ENCODE results near the gene ROCK2.
"Not testable (repeated sequence)": the region's sequence is repeated elsewhere in the genome, so short reads cannot be mapped to it uniquely, and the experiment has no call there.

ROCK2 gene

DNA sequence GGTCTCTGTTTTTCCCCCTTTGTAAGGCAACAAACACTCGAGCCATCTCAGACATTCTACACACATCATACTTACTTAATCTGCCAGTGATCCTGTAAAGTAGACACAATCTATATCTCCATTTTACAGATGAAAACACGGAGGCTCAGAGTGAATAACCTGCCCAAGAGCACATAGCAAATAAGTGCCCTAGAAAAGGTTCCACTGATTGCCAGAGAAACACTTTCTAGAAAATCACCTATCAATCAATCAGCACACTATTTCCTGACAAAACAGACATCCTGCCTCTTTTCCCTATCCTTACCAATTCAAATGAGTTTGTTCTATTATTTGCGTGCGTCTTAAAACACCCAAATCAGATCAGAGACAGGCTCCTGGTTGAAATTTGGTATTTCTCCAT, 165.2 kb downstream of the ROCK2 start:
- DNase-seq (ENCODE audit: low read depth): no peak

DNA sequence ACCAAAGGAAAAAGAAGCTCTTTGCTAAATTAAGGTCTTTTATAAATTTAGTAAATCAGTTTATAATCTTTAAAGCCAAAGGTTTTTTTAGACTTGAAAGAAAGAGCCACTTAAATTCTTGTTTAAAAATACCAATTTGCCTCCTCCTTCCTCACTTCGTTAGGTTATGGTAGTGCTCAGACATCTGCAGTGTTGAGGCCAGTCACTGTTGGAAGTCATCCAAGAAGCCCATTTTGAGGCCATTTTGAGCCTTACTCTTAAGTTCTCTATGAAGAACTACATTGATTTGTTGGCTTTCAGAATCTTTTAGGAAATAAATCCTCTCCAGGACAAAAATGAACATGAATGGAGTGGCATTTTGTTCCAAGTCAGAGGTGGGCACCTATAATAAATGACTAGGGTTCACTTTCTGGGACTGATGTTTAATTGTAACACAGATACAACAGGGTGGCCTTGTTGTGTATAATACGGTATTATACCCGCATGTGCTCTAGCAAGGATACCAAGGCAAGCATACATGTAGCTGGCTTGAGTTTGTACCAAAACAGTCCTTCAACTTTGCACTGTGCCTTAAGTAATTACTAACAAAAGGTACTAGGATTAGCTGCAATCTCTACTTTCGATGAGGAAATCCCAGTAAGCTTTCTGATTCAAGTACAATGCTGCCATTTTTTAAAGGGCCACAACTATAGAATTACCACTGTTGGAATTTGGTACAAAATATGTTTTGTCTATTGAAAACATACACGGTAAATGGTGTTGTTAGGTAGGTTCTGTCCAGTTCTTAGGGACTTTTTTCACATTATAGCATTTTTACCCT, 166.4 kb downstream of the ROCK2 start:
- DNase-seq (ENCODE audit: low read depth): no peak

DNA sequence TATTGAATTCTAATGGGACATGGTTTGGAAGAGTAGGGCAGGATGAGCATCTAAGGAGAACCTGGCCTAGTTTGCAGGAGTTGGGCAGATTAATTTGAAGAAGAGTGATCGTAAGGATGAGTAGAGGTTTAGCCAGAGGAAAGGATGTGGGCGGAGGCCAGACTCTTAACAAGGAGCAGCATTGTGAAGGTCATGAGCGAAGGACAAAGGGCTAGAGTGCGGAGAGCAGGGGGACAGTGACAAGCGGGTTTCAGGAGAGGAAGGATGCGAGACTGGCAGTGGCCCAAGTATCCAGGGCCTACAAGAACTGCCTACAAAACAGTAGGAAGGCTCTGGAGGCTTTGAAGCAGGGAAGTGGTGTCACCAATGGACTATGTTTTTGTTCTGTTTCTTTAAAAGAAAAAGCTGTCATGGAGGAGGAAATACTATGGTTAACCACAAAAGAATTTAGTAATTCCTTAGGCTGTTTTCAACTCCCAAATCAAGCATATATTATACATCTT, 169.1 kb downstream of the ROCK2 start:
- DNase-seq (ENCODE audit: low read depth): no peak

DNA sequence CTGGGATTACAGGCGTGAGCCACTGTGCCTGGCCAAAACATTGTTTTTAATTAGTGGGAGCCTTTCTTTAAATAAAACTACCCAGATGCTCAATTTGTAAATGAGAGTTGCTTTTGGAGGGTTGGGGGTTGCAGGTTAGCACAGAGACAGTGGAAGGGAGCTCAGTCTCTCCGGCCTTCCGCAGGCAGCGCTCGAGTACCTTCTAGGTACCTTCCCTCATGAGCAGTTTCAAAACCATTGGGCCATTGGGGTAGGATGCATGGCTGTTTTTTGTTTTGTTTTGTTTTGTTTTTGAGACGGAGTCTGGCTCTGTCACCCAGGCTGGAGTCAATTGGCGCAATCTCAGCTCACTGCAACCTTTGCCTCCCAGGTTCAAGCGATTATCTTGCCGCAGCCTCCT, 170.2 kb downstream of the ROCK2 start:
- no peak for DNase-seq (ENCODE audit: low read depth)

DNA sequence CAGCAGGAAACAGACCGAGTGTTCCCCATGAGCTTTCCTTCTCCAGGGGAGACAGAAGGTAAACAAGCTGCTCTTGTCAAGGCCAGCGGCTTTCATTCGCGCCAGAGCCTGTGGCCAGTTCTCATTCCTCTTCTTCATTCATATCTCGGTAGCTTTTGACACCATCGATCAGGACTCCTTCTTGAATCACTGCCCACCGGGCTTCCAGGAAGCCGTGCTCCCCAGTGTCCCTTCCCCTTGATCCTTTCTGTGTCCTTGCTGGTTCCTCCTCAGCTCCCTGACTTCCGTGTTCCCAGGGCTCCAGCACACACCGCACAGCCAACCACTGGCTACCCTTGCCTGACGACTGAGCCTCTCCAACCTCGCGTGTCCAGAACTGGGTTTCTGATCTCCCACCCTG, 175.1 kb downstream of the ROCK2 start:
- no peak for DNase-seq (ENCODE audit: low read depth)

DNA sequence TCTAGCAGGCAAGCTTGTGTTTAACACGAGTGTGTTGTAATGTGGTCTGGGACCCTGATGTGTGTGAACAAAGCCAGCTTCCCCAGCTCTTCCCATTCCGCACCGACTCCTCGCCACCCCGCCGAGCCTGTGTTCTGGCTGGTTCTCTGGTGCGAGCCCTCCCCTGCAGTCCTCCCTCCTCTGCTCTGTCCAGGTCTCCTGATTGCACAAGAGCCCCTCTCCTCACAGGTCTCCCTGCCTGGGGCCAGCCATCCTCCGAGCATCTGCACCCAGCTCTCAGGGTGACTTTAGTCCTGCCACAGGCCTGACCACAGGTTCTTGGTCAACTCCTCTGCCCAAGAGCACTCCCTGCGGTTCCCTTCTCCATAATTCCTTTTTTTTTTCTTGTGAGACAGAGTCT, 175.9 kb downstream of the ROCK2 start:
- DNase-seq (ENCODE audit: low read depth): no peak

DNA sequence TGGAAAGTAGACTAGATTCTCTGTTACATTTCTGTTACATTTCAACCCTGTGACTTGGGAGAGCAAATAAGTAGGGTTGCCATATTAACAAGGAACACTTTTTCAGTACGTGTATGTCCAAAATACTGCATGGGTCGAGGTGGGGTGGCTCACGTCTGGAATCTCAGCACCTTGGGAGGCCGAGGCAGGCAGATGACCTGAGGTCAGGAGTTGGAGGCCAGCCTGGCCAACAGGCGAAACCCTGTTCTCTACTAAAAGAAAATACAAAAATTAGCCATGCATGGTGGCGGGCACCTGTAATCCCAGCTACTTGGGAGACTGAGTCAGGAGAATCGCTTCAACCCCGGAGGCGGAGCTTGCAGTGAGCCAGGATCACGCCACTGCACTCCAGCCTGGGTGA, 178.0 kb downstream of the ROCK2 start:
- no peak for DNase-seq (ENCODE audit: low read depth)

DNA sequence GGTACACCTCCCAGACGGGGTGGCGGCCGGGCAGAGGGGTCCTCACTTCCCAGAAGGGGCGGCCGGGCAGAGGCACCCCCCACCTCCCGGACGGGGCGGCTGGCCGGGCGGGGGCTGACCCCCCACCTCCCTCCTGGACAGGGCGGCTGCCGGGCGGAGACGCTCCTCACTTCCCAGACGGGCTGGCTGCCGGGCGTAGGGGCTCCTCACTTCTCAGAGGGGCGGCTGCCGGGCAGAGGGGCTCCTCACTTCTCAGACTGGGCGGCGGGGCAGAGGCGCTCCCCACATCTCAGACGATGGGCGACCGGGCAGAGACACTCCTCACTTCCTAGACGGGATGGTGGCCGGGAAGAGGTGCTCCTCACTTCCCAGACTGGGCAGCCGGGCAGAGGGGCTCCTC, 179.4 kb downstream of the ROCK2 start:
- not testable (repeated sequence) for DNase-seq (ENCODE audit: low read depth)

DNA sequence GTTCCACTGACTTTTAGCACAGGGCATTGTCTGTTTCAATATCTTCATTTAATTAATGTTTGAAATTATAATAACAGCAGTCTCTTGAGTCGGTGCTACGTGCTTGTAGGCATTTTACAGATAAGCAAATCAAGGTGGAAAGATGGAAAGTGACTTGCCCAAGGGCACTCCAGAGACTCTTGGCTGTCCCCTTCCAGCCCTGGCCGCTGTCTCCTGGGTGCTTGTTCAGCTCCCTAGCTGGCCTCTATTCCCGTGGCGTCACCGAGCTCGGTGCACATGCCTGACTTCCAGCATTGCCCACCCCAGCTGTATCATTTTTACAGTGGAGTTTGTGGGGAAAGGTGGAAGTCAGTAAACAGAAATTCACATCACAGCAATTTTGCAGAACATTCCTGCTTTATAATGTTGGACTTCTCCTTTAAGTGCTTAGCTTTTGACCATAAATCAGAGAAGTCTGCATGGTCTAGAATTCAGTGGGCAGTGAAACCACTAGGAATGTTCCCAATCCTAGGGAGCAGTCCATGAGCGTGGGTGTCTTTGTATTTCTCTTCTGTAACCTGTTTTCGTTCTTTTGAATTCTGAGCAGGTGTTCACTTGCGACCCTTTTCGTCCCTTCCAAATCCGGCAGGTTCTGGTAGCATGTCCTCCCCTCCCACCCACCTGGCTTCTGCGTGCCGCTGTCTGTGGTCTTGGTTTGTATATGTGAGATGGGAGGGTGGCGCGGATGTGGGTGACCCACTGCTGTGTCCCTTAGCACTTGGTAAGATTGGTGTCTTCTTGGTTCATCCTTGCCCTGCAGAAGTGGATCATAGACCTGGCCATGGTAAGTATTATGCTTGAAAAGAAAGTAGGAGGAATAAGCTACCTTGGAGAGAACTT, 180.8 kb downstream of the ROCK2 start:
- no peak for DNase-seq (ENCODE audit: low read depth)

DNA sequence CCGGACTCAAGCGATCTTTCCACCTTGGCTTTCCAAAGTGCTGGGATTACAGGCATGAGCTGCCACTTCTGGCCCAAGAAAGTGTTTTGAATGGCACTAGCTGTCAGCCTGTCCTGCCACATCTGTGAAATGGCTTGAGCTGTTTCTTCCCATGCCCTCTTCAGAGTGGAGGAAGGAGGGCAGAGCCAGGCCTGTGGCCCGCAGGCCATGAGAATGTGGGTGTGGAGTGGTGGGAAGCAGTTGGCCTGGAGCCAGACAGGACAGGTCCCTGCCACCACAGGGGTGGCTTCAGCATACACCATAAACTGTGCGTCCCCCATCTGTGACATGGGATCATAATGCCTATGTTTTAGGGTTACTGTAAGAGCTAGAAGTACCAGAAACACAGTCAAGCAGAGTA, 182.7 kb downstream of the ROCK2 start:
- no peak for DNase-seq (ENCODE audit: low read depth)

DNA sequence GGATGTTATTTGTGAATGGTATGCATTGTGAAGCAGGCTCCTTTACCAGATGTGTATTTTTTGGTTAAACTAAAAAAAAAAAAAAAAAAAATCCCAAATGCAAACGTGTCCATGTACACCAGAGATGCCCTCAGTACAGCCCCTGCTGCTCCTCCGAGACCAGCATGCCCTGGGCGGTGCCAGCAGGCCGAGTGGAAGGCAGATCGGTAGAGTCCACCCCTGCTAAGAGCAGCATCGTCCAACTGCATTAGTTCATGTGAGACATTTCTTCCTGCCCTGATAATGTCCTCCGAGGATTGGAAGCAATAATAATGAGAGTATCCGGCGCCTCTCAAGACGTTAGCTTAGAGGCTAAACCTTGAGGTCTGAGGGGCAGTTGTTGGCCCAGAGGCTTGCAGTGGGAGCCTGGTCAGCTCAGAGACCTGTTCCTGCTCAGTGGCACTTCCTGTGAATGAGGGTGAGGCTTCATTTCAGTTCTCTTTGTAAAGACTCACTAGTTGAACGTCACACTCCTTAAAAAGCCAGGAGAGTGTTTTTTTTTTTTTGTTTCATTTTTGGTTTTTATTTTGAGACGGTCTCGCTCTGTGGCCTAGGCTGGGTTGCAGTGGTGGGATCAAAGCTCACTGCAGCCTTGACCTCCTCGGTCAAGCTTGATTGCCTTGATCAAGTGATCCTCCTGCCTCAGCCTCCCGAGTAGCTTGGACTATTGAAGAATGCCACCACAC, 183.5 kb downstream of the ROCK2 start:
- DNase-seq (ENCODE audit: low read depth): no peak

DNA sequence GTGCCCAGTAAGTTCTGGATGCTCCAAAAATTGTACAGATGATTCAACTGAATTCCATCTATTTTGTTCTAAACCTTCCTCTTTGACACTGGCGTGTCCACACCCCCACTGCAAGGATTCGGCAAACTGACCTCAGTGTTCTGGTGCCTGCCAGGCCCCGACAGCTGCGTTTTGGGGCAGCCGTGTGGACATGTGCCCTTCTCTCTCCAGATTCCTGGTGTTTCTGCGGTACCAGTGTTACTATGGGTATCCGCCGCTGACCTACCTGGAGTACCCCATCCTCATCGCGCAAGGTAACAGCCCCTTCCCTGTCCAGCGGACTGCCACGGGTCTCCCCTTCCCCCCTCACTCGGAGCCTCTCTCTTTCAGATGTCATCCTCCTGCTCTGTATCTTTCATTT, 184.2 kb downstream of the ROCK2 start:
- DNase-seq (ENCODE audit: low read depth): no peak

DNA sequence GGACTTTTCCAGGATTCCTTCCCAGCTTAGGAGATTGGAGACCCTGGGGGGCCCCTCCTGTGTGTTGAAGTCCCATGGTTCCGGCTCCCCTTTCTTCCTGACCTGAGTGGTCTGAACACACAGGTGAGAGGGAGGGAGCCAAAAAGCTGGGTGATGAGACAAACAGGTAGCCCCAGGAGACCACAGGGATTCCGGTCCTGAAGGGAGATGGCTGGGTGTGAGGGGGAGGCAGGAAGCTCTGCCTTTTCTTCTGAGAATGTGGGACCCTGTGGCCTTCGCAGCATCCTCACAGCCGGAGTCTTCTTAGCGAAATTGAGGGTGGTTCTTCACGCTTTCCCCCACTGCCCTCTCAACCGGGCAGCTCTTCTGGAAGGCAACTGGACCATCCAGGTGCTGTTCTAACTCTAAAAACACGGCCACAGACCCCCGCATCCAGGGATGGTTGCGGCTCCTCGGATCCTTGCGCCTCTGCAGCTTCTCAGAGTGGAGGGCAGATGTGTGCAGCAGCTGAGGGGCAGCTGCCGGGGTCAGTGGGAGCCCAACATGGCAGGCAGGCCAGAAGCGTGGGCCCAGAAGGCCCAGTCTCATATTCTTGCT, 184.8 kb downstream of the ROCK2 start:
- no peak for DNase-seq (ENCODE audit: low read depth)

DNA sequence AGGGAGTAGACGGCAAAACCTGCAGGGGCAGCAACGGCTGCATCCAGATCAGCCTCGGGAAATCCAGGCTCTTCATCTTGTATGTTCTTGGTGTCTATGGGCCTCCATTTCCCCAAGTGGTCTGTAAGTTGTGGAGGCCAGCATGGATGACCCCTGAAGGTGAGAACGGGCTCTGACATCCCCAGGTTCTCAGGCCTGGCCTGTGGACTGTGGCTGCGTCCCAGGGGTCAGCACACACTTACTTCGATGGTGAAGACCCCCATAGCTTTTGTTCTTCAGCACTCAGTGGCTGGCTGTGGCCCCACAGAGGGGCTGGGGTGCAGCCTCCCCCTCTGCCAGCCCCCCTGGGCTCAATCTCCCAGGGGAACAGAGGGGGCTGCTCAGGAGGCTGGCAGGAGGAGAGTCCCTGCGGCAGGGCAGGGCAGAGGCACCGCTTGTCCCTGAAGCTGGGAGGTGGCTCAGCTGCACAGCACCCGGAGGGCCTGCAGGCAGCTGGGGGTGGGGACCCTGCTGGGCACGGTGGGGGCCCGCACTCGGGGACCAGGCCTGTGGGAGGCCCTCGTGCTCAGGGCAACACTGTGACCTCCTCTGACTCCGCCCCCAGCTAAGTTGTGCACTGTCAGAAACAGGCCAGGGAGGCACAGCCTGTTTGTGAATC, 185.4 kb downstream of the ROCK2 start:
- no peak for DNase-seq (ENCODE audit: low read depth)

DNA sequence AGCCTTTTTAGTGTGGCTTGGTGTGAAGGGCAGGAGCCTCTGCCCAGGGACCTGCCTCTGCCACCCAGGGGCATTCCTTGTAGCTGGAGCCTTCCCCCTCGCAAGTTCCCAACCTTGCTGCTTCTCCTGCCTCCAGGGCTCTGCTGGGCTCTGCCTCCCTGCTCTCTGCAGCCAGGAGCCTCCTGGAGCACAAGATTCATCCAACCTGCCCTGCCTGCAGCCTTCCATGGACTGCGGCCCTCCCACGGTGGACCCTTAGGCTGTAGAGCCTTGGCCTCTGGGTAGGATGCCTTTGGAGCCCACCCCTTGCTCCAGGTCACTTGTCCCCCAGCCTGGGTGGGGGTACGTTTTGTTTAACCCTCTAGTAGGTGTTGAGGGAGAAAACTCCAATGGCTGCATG, 186.7 kb downstream of the ROCK2 start:
- DNase-seq (ENCODE audit: low read depth): no peak

DNA sequence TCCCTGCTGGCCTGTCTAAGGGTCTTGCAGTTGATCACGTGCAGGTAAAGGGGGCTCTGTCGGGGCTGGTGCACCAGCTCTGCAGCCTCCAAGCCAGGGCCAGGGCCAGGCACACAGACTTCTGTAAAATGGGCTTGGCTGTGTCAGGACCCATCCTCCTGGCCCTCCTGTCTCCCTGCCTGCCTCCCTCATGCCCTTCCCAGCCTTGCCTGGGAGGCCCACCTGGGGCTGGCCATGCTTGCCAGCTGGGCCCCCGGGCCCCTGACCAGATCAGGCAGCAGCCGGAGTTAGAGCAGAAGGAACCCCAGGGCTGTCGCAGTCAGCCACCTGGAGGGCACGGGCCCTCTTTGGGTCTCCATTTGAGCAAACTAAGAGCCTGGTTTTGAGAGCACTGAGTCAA, 187.1 kb downstream of the ROCK2 start:
- DNase-seq (ENCODE audit: low read depth): no peak

DNA sequence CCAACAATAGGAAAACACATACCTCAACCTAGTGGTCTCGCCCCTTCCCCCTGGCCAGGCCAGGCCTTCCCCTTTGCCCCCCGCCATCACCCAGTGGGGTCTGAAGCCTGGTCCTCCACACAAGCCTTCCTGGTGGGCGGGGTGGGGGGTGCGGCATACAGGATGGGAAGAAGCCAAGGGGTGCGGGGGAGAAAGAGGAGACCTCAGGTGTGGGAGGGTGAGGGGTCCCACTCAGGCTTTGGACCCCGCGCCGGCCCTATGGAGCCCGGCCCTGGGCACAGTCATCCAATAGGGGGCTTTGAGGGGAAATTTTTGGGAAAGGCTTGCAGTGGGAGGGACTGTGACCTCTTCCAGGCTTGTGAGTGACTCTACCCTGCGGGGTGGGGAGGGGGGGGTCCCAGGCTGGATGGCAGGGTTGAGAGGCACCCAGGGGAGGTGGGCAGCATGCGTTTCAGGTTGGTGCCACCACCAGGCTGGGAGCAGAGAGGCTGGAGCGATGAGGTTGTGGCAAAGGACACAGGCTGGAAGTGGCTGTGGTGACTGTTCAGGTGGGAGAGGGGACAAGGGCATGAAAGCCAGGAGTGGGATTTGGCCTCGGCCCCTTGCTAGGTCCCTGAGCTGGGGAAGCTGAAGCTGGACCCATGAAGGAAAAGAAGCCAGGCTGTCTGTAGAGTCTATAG, 187.9 kb downstream of the ROCK2 start:
- DNase-seq (ENCODE audit: low read depth): no peak

DNA sequence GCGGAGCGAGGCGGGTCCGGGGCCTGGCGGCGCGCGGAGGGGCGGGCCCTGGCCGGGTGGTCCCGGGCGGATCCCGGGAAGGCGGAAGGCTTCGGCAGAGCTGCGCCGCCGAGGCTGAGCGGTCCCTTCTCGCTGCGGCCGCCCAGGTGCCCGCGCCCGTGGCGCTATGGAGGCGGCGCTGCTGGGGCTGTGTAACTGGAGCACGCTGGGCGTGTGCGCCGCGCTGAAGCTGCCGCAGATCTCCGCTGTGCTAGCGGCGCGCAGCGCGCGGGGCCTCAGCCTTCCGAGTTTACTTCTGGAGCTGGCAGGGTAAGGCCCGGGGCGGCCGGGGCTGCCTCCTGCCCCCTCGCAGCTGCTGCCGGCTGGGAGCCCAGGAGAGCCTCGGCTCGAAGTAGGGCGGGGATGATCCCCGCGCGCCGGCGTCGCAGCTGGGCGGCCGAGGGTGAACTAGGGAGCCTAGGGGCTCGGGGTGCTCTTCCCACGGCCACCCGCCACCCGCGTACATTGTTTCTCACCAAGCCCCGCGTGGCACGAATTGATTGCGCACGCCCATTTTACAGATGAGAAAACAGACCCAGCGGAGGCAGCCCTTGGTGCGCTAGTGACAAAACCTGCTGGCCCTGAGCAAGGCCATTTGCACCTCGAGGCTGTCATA, 188.9 kb downstream of the ROCK2 start, which contains the start of gene SLC66A3:
SLC66A3 (plus strand) TSS at position 87 of the 655 bp plus-strand sequence; CDS start at position 167, 80 bp downstream.
- DNase-seq (ENCODE audit: low read depth): no peak

DNA sequence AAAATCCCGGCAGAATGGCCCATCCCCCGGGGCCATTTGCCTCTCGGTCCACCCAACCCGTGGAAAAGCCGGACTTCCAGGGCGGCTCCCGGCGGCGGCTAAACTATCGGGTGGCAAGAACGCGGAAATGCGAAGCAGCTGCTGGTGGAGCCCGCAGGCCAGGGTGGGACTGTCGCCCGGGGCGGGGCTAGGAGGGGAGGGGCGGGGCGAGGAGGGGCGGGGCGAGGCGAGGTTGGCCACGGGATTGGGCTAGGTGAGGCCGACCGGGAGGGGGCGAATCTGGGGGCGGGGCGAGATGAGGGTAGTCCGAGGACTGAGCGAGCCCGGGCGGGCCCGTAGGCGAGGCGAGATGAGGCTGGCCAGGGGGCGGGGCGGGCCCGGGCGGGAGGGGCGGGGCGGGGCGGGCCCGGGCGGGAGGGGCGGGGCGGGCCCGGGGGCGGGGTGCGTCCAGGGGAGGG, 189.5 kb downstream of the ROCK2 start:
- DNase-seq (ENCODE audit: low read depth): peak; percentile 98
